OCI-LY3 (cell line): ENCODE data around the gene AIG1.

Experiments
- H2AFZ ChIP-seq: fragments of 200-600, 300-600 bp; shearing (Covaris generic); 2 replicates; pipeline ENCODE4 v1.6.0; 2014; ENCODE audit warnings: antibody characterized with exemption, low read depth, low read length
- H3K27ac ChIP-seq: fragments of 200-600, 300-600 bp; sonication (generic); 2 replicates; pipeline ENCODE4 v1.5.1; 2014; ENCODE audit warnings: mild to moderate bottlenecking, low read length, moderate library complexity, mixed read lengths
- H3K27me3 ChIP-seq: fragments of 200-600, 300-600 bp; sonication (generic); 2 replicates; pipeline ENCODE4 v1.6.1; 2014; ENCODE audit warnings: low read depth, low read length, mixed read lengths
- H3K36me3 ChIP-seq: fragments of 200-600, 300-600 bp; sonication (generic); replicated peaks from 2 replicates; pipeline ENCODE3; 2014; ENCODE audit warnings: low read depth, low read length, mixed read lengths
- H3K4me1 ChIP-seq: fragments of 300-600, 200-600 bp; sonication (generic); 2 replicates; pipeline ENCODE4 v1.6.1; 2014; ENCODE audit warnings: low read length, mixed read lengths
- H3K4me2 ChIP-seq: fragments of 200-600, 300-600 bp; sonication (generic); 2 replicates; pipeline ENCODE4 v1.6.1; 2014; ENCODE audit warnings: low read length, mixed read lengths
- H3K4me3 ChIP-seq: fragments of 300-600, 200-600 bp; sonication (generic); 2 replicates; pipeline ENCODE4 v1.5.1; 2014; ENCODE audit warnings: antibody characterized with exemption, mild to moderate bottlenecking, low read length, moderate library complexity
- H3K79me2 ChIP-seq: fragments of 300-600, 200-600 bp; shearing (Covaris generic); 2 replicates; pipeline ENCODE4 v1.6.1; 2014; ENCODE audit warnings: mild to moderate bottlenecking, low read length, mixed read lengths
- H3K9ac ChIP-seq: fragments of 300-600, 200-600 bp; shearing (Covaris generic); 2 replicates; pipeline ENCODE4 v1.6.0; 2014; ENCODE audit warnings: mild to moderate bottlenecking, low read length, moderate library complexity
- H3K9me3 ChIP-seq: fragments of 200-600, 300-600 bp; shearing (Covaris generic); 2 replicates; pipeline ENCODE4 v1.6.1; 2014; ENCODE audit warnings: low read length, mixed read lengths; ENCODE audit not compliant: insufficient read depth
- H4K20me1 ChIP-seq: fragments of 200-600, 300-600 bp; sonication (generic); 2 replicates; pipeline ENCODE4 v1.6.1; 2016; ENCODE audit warnings: low read length, mixed read lengths; ENCODE audit not compliant: insufficient read depth
- CTCF ChIP-seq: fragments of 200-600, 300-600 bp; sonication (generic); IDR thresholded peaks from 2 replicates; pipeline ENCODE4 v1.5.1; 2014; ENCODE audit warnings: antibody characterized with exemption, low read length, low read depth
- EZH2phosphoT487 ChIP-seq: fragments of 200-600 bp; shearing (Covaris generic); IDR thresholded peaks from 2 replicates; pipeline ENCODE4 v1.6.1; 2018; ENCODE audit warnings: antibody characterized with exemption, mixed run types, low read depth

AIG1 gene

GRCh38 chr6:143233554-143234285 lies 173.0 kb downstream of the AIG1 start:
- H3K36me3 ChIP-seq: no peaks in the 10 kb centered on the region
- no peak overlapping the region for H2AFZ ChIP-seq

GRCh38 chr6:143234734-143235133 lies 174.0 kb downstream of the AIG1 start:
- no peaks in the 10 kb centered on the region for H3K9me3 ChIP-seq
- no peaks in the 10 kb centered on the region for H3K79me2 ChIP-seq
- no peak overlapping the region for H3K9ac ChIP-seq
- H3K27me3 ChIP-seq: no peaks in the 10 kb centered on the region
- no peaks in the 10 kb centered on the region for H3K36me3 ChIP-seq
- H2AFZ ChIP-seq: no peak overlapping the region
- peaks cover 4% of the 10 kb centered on the region; the same call in 1 of the 2 replicates for H3K4me1 ChIP-seq
- H3K27ac ChIP-seq: no peak overlapping the region
- H3K4me3 ChIP-seq: no peak overlapping the region
- TF ChIP-seq EZH2phosphoT487 (no peak), CTCF (no peak)
- H3K4me2 ChIP-seq: no peak overlapping the region
- no peaks in the 10 kb centered on the region for H4K20me1 ChIP-seq

More at GRCh38 chr6:143233554-143234285, 173.0 kb downstream of the AIG1 start:
- no peaks in the 10 kb centered on the region for H3K79me2 ChIP-seq
- no peak overlapping the region for H3K9ac ChIP-seq
- no peak overlapping the region for H3K4me3 ChIP-seq
- H3K4me2 ChIP-seq: no peak overlapping the region
- peaks cover 4% of the 10 kb centered on the region; the same call in 1 of the 2 replicates for H3K4me1 ChIP-seq
- no peaks in the 10 kb centered on the region for H3K27me3 ChIP-seq
- no peaks in the 10 kb centered on the region for H4K20me1 ChIP-seq
- H3K27ac ChIP-seq: no peak overlapping the region
- TF ChIP-seq EZH2phosphoT487 (no peak), CTCF (no peak)
- no peaks in the 10 kb centered on the region for H3K9me3 ChIP-seq

- Histone ChIP-seq H3K27me3 (no peaks in the 10 kb centered on the region), H3K27ac (no peak overlapping the region), H2AFZ (no peak overlapping the region), H4K20me1 (no peaks in the 10 kb centered on the region), H3K36me3 (no peaks in the 10 kb centered on the region), H3K4me2 (no peak overlapping the region), H3K9ac (no peak overlapping the region), H3K4me3 (no peak overlapping the region), H3K79me2 (no peaks in the 10 kb centered on the region), H3K9me3 (no peaks in the 10 kb centered on the region), H3K4me1 (peaks cover 4% of the 10 kb centered on the region; the same call in 1 of the 2 replicates)
- TF ChIP-seq EZH2phosphoT487: no peak
- no peak for TF ChIP-seq CTCF
These were observed 175.6 kb downstream of the AIG1 start for GRCh38 chr6:143236151-143236798.

GRCh38 chr6:143238306-143238705 lies 177.6 kb downstream of the AIG1 start:
- no peak overlapping the region for H3K9ac ChIP-seq
- no peaks in the 10 kb centered on the region for H3K27me3 ChIP-seq
- no peak overlapping the region for H2AFZ ChIP-seq
- no peak for TF ChIP-seq CTCF
- TF ChIP-seq EZH2phosphoT487: no peak
- H3K4me3 ChIP-seq: no peak overlapping the region
- no peaks in the 10 kb centered on the region for H3K4me1 ChIP-seq
- no peak overlapping the region for H3K27ac ChIP-seq
- H3K9me3 ChIP-seq: no peaks in the 10 kb centered on the region
- no peaks in the 10 kb centered on the region for H4K20me1 ChIP-seq
- H3K79me2 ChIP-seq: no peaks in the 10 kb centered on the region
- H3K4me2 ChIP-seq: no peak overlapping the region
- H3K36me3 ChIP-seq: no peaks in the 10 kb centered on the region
